Measurements from ENCODE around the gene CACNG4. TPM values are rescaled to one million over a fixed set of nuclear protein-coding genes. Genes with fewer than 3 reads are reported as not detected.

Gene CACNG4
- total and polyA plus RNA-seq, 2 donors from 2014 or later, result 0.26 to 0.31 TPM

- FAIRE-seq (no peak), DNase-seq (no peak)
- Histone ChIP-seq H3K9ac (ENCODE audit: low read length in 3 of 3) (no peak overlapping the region), H3K4me1 (ENCODE audit: control insufficient read depth in 2 of 3, insufficient read depth in 2 of 3, low read depth in 1 of 3, low read length in 3 of 3) (no peaks in the 10 kb centered on the region), H3K27me3 (ENCODE audit: control insufficient read depth, insufficient read depth, low read length) (no peaks in the 10 kb centered on the region), H3K27ac (ENCODE audit: low read depth in 2 of 2, low read length in 2 of 2) (no peak overlapping the region), H3K4me3 (ENCODE audit: low read length in 3 of 3) (no peak overlapping the region), H3K36me3 (ENCODE audit: control insufficient read depth in 2 of 3, insufficient read depth in 3 of 3, low read length in 3 of 3) (no peaks in the 10 kb centered on the region), H3K9me3 (ENCODE audit: control insufficient read depth in 2 of 3, insufficient read depth in 1 of 3, low read length in 3 of 3) (peaks cover 0 to 14% (median 2%) of the 10 kb centered on the region in 3 donors)
- no peak for TF ChIP-seq CTCF (IDR thresholded peaks at IDR 0.05; ENCODE audit: borderline replicate concordance, extremely low read depth, insufficient read depth)
- intact Hi-C loops (cut with DNase I), result no loop called here
These were observed 43.6 kb downstream of the CACNG4 start for GRCh38 chr17:67008101-67008500.

- no peak for TF ChIP-seq CTCF (IDR thresholded peaks at IDR 0.05; ENCODE audit: borderline replicate concordance, extremely low read depth, insufficient read depth)
- no peaks in the 10 kb centered on the region for H3K36me3 ChIP-seq (ENCODE audit: control insufficient read depth in 2 of 3, insufficient read depth in 3 of 3, low read length in 3 of 3)
- intact Hi-C loops (cut with DNase I), result no loop called here
- H3K27me3 ChIP-seq (ENCODE audit: control insufficient read depth, insufficient read depth, low read length), result no peaks in the 10 kb centered on the region
- FAIRE-seq (no peak), DNase-seq (peak in 3 of 5 donors; percentile 29 to 33 (median 32))
- no peak overlapping the region for H3K9ac ChIP-seq (ENCODE audit: low read length in 3 of 3)
- H3K9me3 ChIP-seq (ENCODE audit: control insufficient read depth in 2 of 3, insufficient read depth in 1 of 3, low read length in 3 of 3), result peaks cover 0 to 14% (median 0%) of the 10 kb centered on the region in 3 donors
- no peaks in the 10 kb centered on the region for H3K4me1 ChIP-seq (ENCODE audit: control insufficient read depth in 2 of 3, insufficient read depth in 2 of 3, low read depth in 1 of 3, low read length in 3 of 3)
- H3K4me3 ChIP-seq (ENCODE audit: low read length in 3 of 3), result no peak overlapping the region
- H3K27ac ChIP-seq (ENCODE audit: low read depth in 2 of 2, low read length in 2 of 2), result no peak overlapping the region
These were observed 47.1 kb downstream of the CACNG4 start for GRCh38 chr17:67011527-67012175.

- H3K36me3 ChIP-seq (ENCODE audit: control insufficient read depth in 2 of 3, insufficient read depth in 3 of 3, low read length in 3 of 3), result no peaks in the 10 kb centered on the region
- no peak for TF ChIP-seq CTCF (IDR thresholded peaks at IDR 0.05; ENCODE audit: borderline replicate concordance, extremely low read depth, insufficient read depth)
- H3K4me1 ChIP-seq (ENCODE audit: control insufficient read depth in 2 of 3, insufficient read depth in 2 of 3, low read depth in 1 of 3, low read length in 3 of 3), result no peaks in the 10 kb centered on the region
- H3K27me3 ChIP-seq (ENCODE audit: control insufficient read depth, insufficient read depth, low read length), result no peaks in the 10 kb centered on the region
- no peak overlapping the region for H3K27ac ChIP-seq (ENCODE audit: low read depth in 2 of 2, low read length in 2 of 2)
- FAIRE-seq (no peak), DNase-seq (peak in 1 of 5 donors; percentile 11)
- no peak overlapping the region for H3K9ac ChIP-seq (ENCODE audit: low read length in 3 of 3)
- peaks cover 0 to 9% (median 0%) of the 10 kb centered on the region in 3 donors for H3K9me3 ChIP-seq (ENCODE audit: control insufficient read depth in 2 of 3, insufficient read depth in 1 of 3, low read length in 3 of 3)
- intact Hi-C loops (cut with DNase I), result no loop called here
- H3K4me3 ChIP-seq (ENCODE audit: low read length in 3 of 3), result no peak overlapping the region
These were observed 49.4 kb downstream of the CACNG4 start for GRCh38 chr17:67013891-67014290.

- H3K27ac ChIP-seq (ENCODE audit: low read depth in 2 of 2, low read length in 2 of 2), result no peak overlapping the region
- no peak for DNase-seq
- H3K9me3 ChIP-seq (ENCODE audit: control insufficient read depth in 2 of 3, insufficient read depth in 1 of 3, low read length in 3 of 3), result no peaks in the 10 kb centered on the region
- no peaks in the 10 kb centered on the region for H3K27me3 ChIP-seq (ENCODE audit: control insufficient read depth, insufficient read depth, low read length)
- H3K4me1 ChIP-seq (ENCODE audit: control insufficient read depth in 2 of 3, insufficient read depth in 2 of 3, low read depth in 1 of 3, low read length in 3 of 3), result no peaks in the 10 kb centered on the region
- TF ChIP-seq CTCF (IDR thresholded peaks at IDR 0.05; ENCODE audit: borderline replicate concordance, extremely low read depth, insufficient read depth), result no peak
- H3K9ac ChIP-seq (ENCODE audit: low read length in 3 of 3), result no peak overlapping the region
- no peak for FAIRE-seq
- H3K4me3 ChIP-seq (ENCODE audit: low read length in 3 of 3), result no peak overlapping the region
- intact Hi-C loops (cut with DNase I), result no loop called here
- no peaks in the 10 kb centered on the region for H3K36me3 ChIP-seq (ENCODE audit: control insufficient read depth in 2 of 3, insufficient read depth in 3 of 3, low read length in 3 of 3)
These were observed 50.5 kb downstream of the CACNG4 start for GRCh38 chr17:67015001-67015400.
